HEK293 (cell line): Measurements from ENCODE around the gene CTR9.

Experiments used
- CTCF ChIA-PET: fragments of 350-600 bp; formaldehyde crosslinking; extraction: SDS; loops from one replicate; lab custom pipeline; 2021; ENCODE audit warnings: antibody characterized with exemption; lab: Yijun Ruan, JAX
- POLR2A ChIA-PET: fragments of 300-600 bp; formaldehyde crosslinking; extraction: SDS; loops from one replicate; lab custom pipeline; 2020; ENCODE audit warnings: antibody characterized with exemption, inconsistent platforms; lab: Yijun Ruan, JAX
- H3K27ac ChIP-seq: fragments of 200-500 bp; sonication (Bioruptor generic); 2 replicates; pipeline ENCODE4 v1.5.1; 2014; ENCODE audit warnings: low read depth, low read length, control low read depth, inconsistent platforms; ENCODE audit errors: extremely low read depth
- H3K36me3 ChIP-seq, 2 experiments: fragments of 200-500 bp in 1 of 2; sonication (Bioruptor generic) in 1 of 2; 1 replicate in 1 of 2; 2 replicates in 1 of 2; pipeline ENCODE4 v1.5.1; 2014 to 2017; ENCODE audit warnings: inconsistent platforms in 2 of 2, low read length in 2 of 2; ENCODE audit not compliant: control insufficient read depth in 2 of 2, insufficient read depth in 1 of 2
- H3K4me1 ChIP-seq: fragments of 200-500 bp; sonication (Bioruptor generic); 2 replicates; pipeline ENCODE4 v1.5.1; 2014; ENCODE audit warnings: mild to moderate bottlenecking, low read length, inconsistent platforms; ENCODE audit not compliant: control insufficient read depth, insufficient read depth
- H3K4me3 ChIP-seq: 2 replicates; pipeline ENCODE4 v1.5.1; 2011; ENCODE audit warnings: low read depth, mild to moderate bottlenecking, control low read depth, low read length, moderate library complexity
- H3K9me3 ChIP-seq: fragments of 200-500 bp; sonication (Bioruptor generic); 2 replicates; pipeline ENCODE4 v1.5.1; 2014; ENCODE audit warnings: low read depth, low read length, inconsistent platforms; ENCODE audit not compliant: control insufficient read depth, insufficient read depth
- HOXC10 ChIP-seq: sonication (generic); formaldehyde crosslinking; IDR thresholded peaks from 2 replicates; pipeline ENCODE4 v1.8.1; 2023; ENCODE audit warnings: mild to moderate bottlenecking, missing genetic modification reagents
- HOXD13 ChIP-seq: sonication (generic); formaldehyde crosslinking; IDR thresholded peaks from 2 replicates; pipeline ENCODE4 v1.8.0; 2022; ENCODE audit warnings: missing genetic modification reagents, borderline replicate concordance
- KLF9 ChIP-seq: fragments of 450-650 bp; formaldehyde crosslinking; IDR thresholded peaks from 2 replicates; pipeline ENCODE4 v1.5.1; 2016; ENCODE audit warnings: missing biosample characterization, missing genetic modification characterization, low read depth
- OSR2 ChIP-seq: fragments of 450-650 bp; formaldehyde crosslinking; IDR thresholded peaks from 2 replicates; pipeline ENCODE4 v1.5.1; 2016; ENCODE audit warnings: missing biosample characterization, missing genetic modification characterization
- OVOL3 ChIP-seq: fragments of 450-650 bp; formaldehyde crosslinking; IDR thresholded peaks from 2 replicates; pipeline ENCODE4 v1.5.1; 2016; ENCODE audit warnings: missing biosample characterization, missing genetic modification characterization
- PRDM1 ChIP-seq: fragments of 450-650 bp; formaldehyde crosslinking; IDR thresholded peaks from 2 replicates; pipeline ENCODE4; 2016; ENCODE audit warnings: missing biosample characterization, missing genetic modification characterization
- WT1 ChIP-seq: fragments of 450-650 bp; formaldehyde crosslinking; IDR thresholded peaks from 2 replicates; pipeline ENCODE4 v1.5.1; 2016; ENCODE audit warnings: missing biosample characterization, missing genetic modification characterization
- ZEB2 ChIP-seq: fragments of 450-650 bp; formaldehyde crosslinking; IDR thresholded peaks from 2 replicates; pipeline ENCODE4 v1.5.1; 2016; ENCODE audit warnings: missing biosample characterization, missing genetic modification characterization
- ZNF10 ChIP-seq: fragments of 450-650 bp; formaldehyde crosslinking; IDR thresholded peaks from 2 replicates; pipeline ENCODE4 v1.5.1; 2017; ENCODE audit warnings: missing biosample characterization, missing genetic modification characterization
- ZNF121 ChIP-seq: fragments of 450-650 bp; formaldehyde crosslinking; IDR thresholded peaks from 2 replicates; pipeline ENCODE4 v1.5.1; 2016; ENCODE audit warnings: missing biosample characterization, missing genetic modification characterization
- ZNF184 ChIP-seq: fragments of 450-650 bp; IDR thresholded peaks from 2 replicates; pipeline ENCODE4 v1.5.1; 2018; ENCODE audit warnings: missing biosample characterization, mild to moderate bottlenecking, missing genetic modification characterization
- ZNF248 ChIP-seq: fragments of 450-650 bp; formaldehyde crosslinking; IDR thresholded peaks from 2 replicates; pipeline ENCODE4 v1.5.1; 2017; ENCODE audit warnings: missing biosample characterization, missing genetic modification characterization
- ZNF292 ChIP-seq: fragments of 450-650 bp; formaldehyde crosslinking; IDR thresholded peaks from 2 replicates; pipeline ENCODE4 v1.5.1; 2016; ENCODE audit warnings: low read depth, missing biosample characterization, missing genetic modification characterization, borderline replicate concordance
- ZNF324 ChIP-seq: fragments of 450-650 bp; formaldehyde crosslinking; IDR thresholded peaks from 2 replicates; pipeline ENCODE4 v1.5.1; 2016; ENCODE audit warnings: missing biosample characterization, missing genetic modification characterization
- ZNF48 ChIP-seq: fragments of 450-650 bp; formaldehyde crosslinking; IDR thresholded peaks from 2 replicates; pipeline ENCODE4 v1.5.1; 2016; ENCODE audit warnings: missing biosample characterization, missing genetic modification characterization
- ZNF558 ChIP-seq: fragments of 450-650 bp; formaldehyde crosslinking; IDR thresholded peaks from 2 replicates; pipeline ENCODE4 v1.5.1; 2016; ENCODE audit warnings: missing biosample characterization, missing genetic modification characterization
- ZNF561 ChIP-seq: fragments of 450-650 bp; IDR thresholded peaks from 2 replicates; pipeline ENCODE4 v1.5.1; 2018; ENCODE audit warnings: missing biosample characterization, missing genetic modification characterization, borderline replicate concordance
- ZNF624 ChIP-seq: fragments of 450-650 bp; formaldehyde crosslinking; IDR thresholded peaks from 2 replicates; pipeline ENCODE4 v1.5.1; 2017; ENCODE audit warnings: missing biosample characterization, missing genetic modification characterization
- ZNF670 ChIP-seq: fragments of 450-650 bp; formaldehyde crosslinking; IDR thresholded peaks from 2 replicates; pipeline ENCODE4 v1.5.1; 2016; ENCODE audit warnings: missing biosample characterization, missing genetic modification characterization, low read depth
- ZNF837 ChIP-seq: fragments of 450-650 bp; formaldehyde crosslinking; IDR thresholded peaks from 2 replicates; pipeline ENCODE4 v1.5.1; 2016; ENCODE audit warnings: missing biosample characterization, missing genetic modification characterization
- TF ChIP-seq, protein P1 (sequence below): fragments of 450-650 bp; formaldehyde crosslinking; IDR thresholded peaks from 2 replicates; pipeline ENCODE4 v1.5.1; 2016; ENCODE audit warnings: missing biosample characterization, missing genetic modification characterization
- TF ChIP-seq, protein P2 (sequence below): fragments of 450-650 bp; formaldehyde crosslinking; IDR thresholded peaks from 2 replicates; pipeline ENCODE4 v1.5.1; 2016; ENCODE audit warnings: missing biosample characterization, missing genetic modification characterization
- TF ChIP-seq, protein P3 (sequence below): fragments of 450-650 bp; formaldehyde crosslinking; IDR thresholded peaks from 2 replicates; pipeline ENCODE4 v1.5.1; 2016; ENCODE audit warnings: missing biosample characterization, missing genetic modification characterization

CTR9 gene

DNA sequence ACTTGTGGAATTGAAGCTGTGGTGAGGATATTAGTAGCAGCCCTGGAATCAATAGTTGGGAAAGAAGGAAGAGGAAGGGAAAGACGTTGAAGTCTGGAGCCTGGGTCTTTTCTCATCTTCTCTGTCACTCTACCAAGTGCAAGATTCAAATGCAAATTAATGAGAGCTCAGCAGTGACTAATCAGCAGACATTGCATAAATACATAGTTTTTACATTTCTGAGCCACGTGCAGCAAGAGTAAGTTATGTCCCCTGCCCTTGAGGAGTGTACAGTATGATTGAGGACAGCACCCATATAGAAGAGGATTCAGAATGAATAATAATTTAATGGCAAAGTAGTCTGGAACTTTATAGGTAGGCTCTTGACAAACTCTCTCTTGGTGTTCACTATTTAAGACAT lies 23.8 kb downstream of the CTR9 start (continued):
- TF ChIP-seq, protein P1, sequence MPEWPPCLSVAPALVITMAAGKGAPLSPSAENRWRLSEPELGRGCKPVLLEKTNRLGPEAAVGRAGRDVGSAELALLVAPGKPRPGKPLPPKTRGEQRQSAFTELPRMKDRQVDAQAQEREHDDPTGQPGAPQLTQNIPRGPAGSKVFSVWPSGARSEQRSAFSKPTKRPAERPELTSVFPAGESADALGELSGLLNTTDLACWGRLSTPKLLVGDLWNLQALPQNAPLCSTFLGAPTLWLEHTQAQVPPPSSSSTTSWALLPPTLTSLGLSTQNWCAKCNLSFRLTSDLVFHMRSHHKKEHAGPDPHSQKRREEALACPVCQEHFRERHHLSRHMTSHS, result no peak
- TF ChIP-seq, protein P2, sequence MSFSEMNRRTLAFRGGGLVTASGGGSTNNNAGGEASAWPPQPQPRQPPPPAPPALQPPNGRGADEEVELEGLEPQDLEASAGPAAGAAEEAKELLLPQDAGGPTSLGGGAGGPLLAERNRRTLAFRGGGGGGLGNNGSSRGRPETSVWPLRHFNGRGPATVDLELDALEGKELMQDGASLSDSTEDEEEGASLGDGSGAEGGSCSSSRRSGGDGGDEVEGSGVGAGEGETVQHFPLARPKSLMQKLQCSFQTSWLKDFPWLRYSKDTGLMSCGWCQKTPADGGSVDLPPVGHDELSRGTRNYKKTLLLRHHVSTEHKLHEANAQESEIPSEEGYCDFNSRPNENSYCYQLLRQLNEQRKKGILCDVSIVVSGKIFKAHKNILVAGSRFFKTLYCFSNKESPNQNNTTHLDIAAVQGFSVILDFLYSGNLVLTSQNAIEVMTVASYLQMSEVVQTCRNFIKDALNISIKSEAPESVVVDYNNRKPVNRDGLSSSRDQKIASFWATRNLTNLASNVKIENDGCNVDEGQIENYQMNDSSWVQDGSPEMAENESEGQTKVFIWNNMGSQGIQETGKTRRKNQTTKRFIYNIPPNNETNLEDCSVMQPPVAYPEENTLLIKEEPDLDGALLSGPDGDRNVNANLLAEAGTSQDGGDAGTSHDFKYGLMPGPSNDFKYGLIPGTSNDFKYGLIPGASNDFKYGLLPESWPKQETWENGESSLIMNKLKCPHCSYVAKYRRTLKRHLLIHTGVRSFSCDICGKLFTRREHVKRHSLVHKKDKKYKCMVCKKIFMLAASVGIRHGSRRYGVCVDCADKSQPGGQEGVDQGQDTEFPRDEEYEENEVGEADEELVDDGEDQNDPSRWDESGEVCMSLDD (tag by site-specific recombination), result no peak
- no peak for TF ChIP-seq KLF9 (tag by site-specific recombination)
- no peak for TF ChIP-seq ZNF48 (tag by site-specific recombination)

- ChIA-PET CTCF (interaction anchor here (0.6 to 1.4 kb wide), 3 partner anchors 9 to 371 kb away, joined by 3 to 4 read pairs (median 3); no protein-coding TSS in a partner anchor), POLR2A (interaction anchor here (0.5 kb wide), 1 partner anchor 20 kb away, joined by 5 read pairs; no protein-coding TSS in a partner anchor)
- TF ChIP-seq ZNF248 (tag by site-specific recombination), result no peak
- no peak for TF ChIP-seq ZNF670 (tag by site-specific recombination)
- no peak for TF ChIP-seq ZEB2 (tag by site-specific recombination)
- TF ChIP-seq HOXD13 (CRISPR knock-in tag), result no peak
- TF ChIP-seq PRDM1 (tag by site-specific recombination), result no peak
- no peak for TF ChIP-seq OVOL3
- no peak for TF ChIP-seq WT1
- TF ChIP-seq OSR2 (tag by site-specific recombination), result no peak
- no peak for TF ChIP-seq ZNF184
- TF ChIP-seq ZNF121, result no peak
- no peak for TF ChIP-seq ZNF292 (tag by site-specific recombination)
- no peak for TF ChIP-seq ZNF558 (tag by site-specific recombination)
- TF ChIP-seq ZNF561 (tag by site-specific recombination), result no peak
- TF ChIP-seq, protein P3, sequence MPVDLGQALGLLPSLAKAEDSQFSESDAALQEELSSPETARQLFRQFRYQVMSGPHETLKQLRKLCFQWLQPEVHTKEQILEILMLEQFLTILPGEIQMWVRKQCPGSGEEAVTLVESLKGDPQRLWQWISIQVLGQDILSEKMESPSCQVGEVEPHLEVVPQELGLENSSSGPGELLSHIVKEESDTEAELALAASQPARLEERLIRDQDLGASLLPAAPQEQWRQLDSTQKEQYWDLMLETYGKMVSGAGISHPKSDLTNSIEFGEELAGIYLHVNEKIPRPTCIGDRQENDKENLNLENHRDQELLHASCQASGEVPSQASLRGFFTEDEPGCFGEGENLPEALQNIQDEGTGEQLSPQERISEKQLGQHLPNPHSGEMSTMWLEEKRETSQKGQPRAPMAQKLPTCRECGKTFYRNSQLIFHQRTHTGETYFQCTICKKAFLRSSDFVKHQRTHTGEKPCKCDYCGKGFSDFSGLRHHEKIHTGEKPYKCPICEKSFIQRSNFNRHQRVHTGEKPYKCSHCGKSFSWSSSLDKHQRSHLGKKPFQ, result no peak
- no peak for TF ChIP-seq ZNF624 (tag by site-specific recombination)
- TF ChIP-seq ZNF324 (tag by site-specific recombination), result no peak
- TF ChIP-seq ZNF837, result no peak
- TF ChIP-seq ZNF10 (tag by site-specific recombination), result no peak
- TF ChIP-seq HOXC10 (CRISPR knock-in tag), result no peak
- Histone ChIP-seq H3K4me1 (no peaks in the 10 kb centered on the region), H3K9me3 (no peaks in the 10 kb centered on the region), H3K4me3 (no peak overlapping the region), H3K27ac (no peak overlapping the region), H3K36me3 (peaks cover 9 to 46% of the 10 kb centered on the region in 2 experiments)
Observed at GRCh38 chr11:10777393-10777793, 26.3 kb downstream of the CTR9 start.
